ENCODE results near the gene BLTP3B.

Gene BLTP3B

GRCh38 chr12:100159391-100160104 is 16.9 kb upstream of the BLTP3B start:
- no peak for DNase-seq (ENCODE audit: low spot score)

- no peak for DNase-seq (ENCODE audit: low spot score)
Observed at GRCh38 chr12:100158535-100158934, 15.9 kb upstream of the BLTP3B start.

DNA sequence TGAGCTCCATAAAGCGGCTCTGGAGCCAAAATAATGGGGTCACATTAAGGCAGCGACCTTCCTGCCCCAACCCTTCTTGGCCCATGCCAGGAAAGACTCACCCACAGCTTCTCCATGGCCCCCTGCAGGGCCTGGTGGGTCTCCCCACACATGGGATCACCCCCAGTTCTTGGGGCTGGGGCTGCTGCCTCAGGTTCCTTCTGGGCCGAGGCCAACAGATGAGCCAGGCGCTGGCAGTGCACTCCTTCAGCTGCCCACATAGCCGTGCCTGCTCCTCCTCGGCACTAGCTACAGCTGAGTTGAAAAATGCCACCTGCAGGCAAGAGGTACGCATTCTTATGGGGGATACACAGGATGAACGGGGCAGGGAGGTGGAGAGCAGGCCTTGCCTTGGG is 14.8 kb upstream of the BLTP3B start:
- no peak for DNase-seq (ENCODE audit: low spot score)

DNA sequence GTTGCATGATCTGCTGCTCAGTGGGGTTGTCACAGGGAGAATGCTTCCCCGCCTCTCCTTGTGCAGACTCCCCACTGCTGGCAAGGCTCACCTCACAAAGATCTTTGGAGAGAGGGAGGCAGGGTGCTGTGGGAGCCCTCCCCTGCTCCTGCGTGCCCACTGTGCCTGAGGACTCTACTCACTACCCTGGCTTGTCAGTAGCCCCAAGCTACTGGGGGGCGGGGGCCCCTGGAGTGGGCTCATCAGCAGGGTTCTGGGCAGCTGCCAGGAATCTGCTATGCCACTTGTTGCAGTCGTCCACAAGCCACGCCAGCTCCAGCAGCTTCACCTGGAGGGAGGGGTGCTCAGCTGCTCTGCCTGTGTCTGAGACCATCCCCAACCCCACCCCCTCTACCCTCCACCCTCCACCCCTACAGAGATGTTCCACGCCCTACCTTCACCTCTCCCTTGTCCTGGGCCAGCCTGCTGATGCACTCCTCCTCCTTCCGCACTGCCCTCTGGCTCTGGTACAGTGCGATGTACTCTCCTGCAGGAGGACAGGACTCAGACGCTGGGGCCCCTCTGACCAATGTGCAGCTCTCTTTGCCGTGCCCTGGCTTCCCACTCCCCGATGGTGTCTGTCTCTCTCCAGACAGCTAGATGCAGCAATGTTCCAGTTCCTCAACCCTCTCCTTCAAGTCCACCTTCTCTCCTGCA is 14.2 kb upstream of the BLTP3B start:
- no peak for DNase-seq (ENCODE audit: low spot score)

- peak; percentile 72 for DNase-seq (ENCODE audit: low spot score)
Observed at GRCh38 chr12:100154474-100155247, 12.0 kb upstream of the BLTP3B start.

- no peak for DNase-seq (ENCODE audit: low spot score)
Observed at GRCh38 chr12:100153131-100153530, 10.5 kb upstream of the BLTP3B start.

- DNase-seq (ENCODE audit: low spot score), result no peak
Observed at GRCh38 chr12:100151769-100152168, 9.1 kb upstream of the BLTP3B start.

GRCh38 chr12:100146252-100146651 is 3.6 kb upstream of the BLTP3B start:
- DNase-seq (ENCODE audit: low spot score), result no peak

- DNase-seq (ENCODE audit: low spot score), result no peak
Observed at GRCh38 chr12:100145643-100146042, 3.0 kb upstream of the BLTP3B start.

DNA sequence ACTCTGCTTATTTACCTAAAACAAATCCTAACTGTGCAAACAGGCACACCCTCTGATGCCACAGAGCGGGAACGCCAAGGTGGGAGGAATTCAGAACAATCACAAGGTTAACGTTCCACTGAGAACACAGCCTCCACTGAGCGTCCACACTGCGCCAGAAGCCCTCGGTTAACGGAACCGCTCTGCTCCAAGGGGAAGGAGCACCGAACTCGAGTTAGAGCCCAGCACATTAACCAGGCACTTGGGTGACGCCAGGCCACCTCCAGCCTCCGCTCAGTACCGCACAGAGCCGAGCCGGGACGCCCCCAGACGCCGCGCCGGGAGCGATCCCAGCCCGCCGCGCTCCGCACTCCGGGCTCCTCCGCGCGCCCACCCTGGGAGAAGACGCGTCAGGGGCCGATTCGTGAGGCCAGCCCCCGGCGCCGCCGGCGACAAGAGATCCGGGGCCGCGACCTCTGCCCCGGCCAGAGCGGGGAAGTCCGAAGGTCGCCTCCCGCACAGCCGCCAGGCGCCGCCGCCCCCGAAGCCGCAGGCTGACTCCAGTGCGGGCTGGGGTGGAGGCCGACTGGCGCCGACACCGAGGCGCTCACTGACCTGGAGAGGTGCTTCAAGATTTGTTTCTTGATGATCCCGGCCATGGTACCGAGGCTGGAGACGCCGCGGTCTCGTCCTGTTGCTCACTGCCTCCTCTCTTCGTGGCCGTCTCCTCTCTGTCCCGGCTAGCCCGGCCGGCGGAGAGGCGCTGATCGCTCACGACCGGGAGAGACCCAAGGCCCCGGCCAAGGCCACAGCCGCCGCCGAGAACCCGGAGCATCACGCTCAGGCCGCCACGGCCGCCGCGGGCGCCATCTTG is 450 bp downstream of the BLTP3B start:
- no peak for DNase-seq (ENCODE audit: low spot score)

DNA sequence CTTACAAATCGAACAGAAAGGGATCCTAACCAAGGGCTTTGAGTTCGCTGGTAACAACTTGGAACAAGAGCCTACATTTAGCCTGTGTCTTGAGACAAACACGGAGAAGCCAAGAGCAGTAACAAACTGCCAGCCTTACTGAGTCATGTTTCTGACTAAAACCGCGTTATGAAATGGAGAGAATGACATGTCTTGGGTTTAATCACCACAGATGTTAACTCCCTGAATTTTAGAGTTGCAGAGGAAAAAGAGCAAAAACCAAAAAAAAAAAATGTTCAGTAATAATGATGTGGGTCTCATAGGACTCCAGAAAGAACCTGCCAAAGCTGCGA is 1.0 kb downstream of the BLTP3B start:
- DNase-seq (ENCODE audit: low spot score), result peak; percentile 72

DNA sequence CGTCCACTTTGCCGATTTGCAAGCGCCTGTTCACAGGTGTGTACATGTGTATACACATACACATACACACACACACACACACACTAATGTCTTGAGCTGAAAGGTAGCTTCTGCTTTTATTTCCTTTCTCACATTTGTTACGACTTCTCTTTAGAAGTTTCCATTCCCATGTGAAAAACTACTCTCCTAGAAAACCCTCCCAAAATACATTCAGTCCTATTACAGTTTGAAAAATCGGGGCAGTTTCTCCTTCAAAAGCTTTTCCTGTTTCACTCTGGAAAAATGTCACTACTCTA is 3.9 kb downstream of the BLTP3B start:
- no peak for DNase-seq (ENCODE audit: low spot score)

DNA sequence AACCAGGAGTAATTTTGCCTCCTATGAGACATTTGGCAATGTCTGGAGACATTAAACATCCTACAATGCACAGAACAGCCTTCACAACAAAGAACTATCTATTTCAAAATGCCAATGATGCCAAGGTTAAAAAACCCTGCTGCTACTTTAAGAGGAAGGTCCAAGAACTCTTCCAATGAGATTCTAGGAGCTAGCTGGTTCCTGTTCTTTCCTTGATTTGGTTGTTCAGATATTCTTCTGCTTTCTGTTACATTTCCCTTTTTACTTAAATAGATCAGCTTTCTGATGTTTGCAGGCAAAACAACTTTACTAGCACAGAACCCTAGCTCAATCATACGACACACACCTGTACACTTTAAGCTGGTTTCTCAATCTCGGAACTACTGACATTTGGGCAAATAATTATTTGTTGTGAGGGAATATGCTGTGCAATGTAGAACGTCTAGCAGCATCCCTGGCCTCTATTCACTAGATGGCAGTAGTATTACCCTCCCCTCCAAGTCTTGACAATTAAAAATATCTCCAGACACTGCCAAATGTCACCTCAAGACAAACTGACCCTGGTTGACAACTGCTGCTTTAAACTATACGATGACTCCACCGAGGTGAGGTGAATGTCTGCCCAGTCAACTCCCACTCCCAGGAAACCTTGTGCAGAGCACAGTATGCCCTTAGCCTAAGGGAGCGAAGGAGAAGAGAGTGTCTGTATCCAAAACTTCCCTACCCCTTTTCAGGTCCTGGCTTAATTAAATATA is 4.4 kb downstream of the BLTP3B start:
- no peak for DNase-seq (ENCODE audit: low spot score)

- DNase-seq (ENCODE audit: low spot score), result no peak
Observed at GRCh38 chr12:100133200-100133599, 9.5 kb downstream of the BLTP3B start.

- peak; percentile 47 for DNase-seq (ENCODE audit: low spot score)
Observed at GRCh38 chr12:100128512-100128908, 14.2 kb downstream of the BLTP3B start.

DNA sequence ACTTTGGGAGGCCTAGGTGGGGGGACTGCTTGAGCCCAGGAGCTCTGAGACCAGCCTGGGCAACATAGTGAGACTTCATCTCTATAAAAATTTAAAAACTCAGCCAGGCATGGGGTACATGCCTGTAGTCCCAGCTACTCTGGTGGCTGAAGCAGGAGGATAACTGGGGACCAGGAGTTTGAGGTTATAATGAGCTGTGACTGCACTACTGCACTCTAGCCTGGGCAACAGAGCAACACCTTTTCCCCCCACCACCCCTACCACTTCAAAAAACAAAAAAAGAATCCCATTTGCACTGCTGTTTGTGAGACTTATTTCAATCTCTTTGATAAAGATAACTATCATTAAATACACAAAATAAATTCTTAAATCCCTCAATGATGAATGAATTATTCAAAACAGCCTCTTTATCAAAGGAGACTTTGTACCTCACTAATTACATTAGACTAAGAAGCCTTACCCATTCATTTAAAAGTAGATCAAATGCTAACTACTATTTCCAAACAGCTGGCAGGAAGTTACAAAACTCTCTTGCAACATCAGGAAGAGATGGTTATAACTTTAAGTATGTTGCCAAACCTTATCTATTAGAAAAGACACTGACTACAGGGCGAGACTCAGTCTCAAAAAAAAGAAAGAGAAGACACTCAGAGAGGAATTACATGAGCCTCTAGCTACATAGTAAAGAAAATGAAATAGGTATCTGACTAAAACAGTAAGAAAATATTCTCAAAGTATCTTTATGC is 14.7 kb downstream of the BLTP3B start:
- peak; percentile 38 for DNase-seq (ENCODE audit: low spot score)

GRCh38 chr12:100123316-100124095 is 19.2 kb downstream of the BLTP3B start:
- peak; percentile 6 for DNase-seq (ENCODE audit: low spot score)

GRCh38 chr12:100120355-100120754 is 22.3 kb downstream of the BLTP3B start:
- DNase-seq (ENCODE audit: low spot score), result no peak

GRCh38 chr12:100115291-100115690 is 27.4 kb downstream of the BLTP3B start:
- no peak for DNase-seq (ENCODE audit: low spot score)

DNA sequence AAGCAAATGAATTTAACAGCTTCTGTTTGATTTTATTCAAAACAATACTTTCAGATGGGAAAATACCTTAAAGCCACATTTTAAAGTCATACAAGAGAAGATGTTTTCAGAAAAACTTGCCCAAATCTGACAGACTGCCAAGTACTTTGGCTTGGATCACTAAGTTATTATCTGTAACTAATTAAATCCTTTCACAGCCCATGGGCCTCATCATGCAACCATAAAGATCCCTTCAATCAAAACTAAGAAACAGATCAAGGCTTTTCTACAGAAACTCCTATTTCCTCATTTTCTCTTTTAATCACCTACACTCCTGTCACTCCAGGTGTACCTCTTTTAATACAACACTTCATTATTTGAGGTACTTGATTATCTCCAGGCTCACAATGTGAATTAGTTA is 28.1 kb downstream of the BLTP3B start:
- peak; percentile 35 for DNase-seq (ENCODE audit: low spot score)
